Measurements from ENCODE around the gene COA8. TPM values are rescaled to one million over a fixed set of nuclear protein-coding genes. Genes with fewer than 3 reads are reported as not detected.

Gene COA8
- total and polyA plus RNA-seq, 2 of the 13 experiments (the other 11 are each of a cell fraction or from before 2014, with no cell fraction given): 10.9 to 25.1 TPM

- TF ChIP-seq TEF (CRISPR knock-in tag; IDR thresholded peaks at IDR 0.05): no peak
- no peak for TF ChIP-seq HIVEP1 (CRISPR knock-in tag; IDR thresholded peaks at IDR 0.05)
- TF ChIP-seq ZNF850 (CRISPR knock-in tag; conservative IDR thresholded peaks at IDR 0.05): no peak
- no peak for TF ChIP-seq ZNF205 (CRISPR knock-in tag; IDR thresholded peaks at IDR 0.05)
- no peak for TF ChIP-seq MBD4 (IDR thresholded peaks at IDR 0.05; ENCODE audit: borderline replicate concordance, low read length)
- TF ChIP-seq FOXO4 (CRISPR knock-in tag; conservative IDR thresholded peaks at IDR 0.05): no peak
- no peak for TF ChIP-seq SATB2 (CRISPR knock-in tag; IDR thresholded peaks at IDR 0.05)
- peak; percentile 87 for TF ChIP-seq PATZ1 (CRISPR knock-in tag; IDR thresholded peaks at IDR 0.05)
- TF ChIP-seq SNAPC5 (CRISPR knock-in tag; IDR thresholded peaks at IDR 0.05; ENCODE audit: borderline replicate concordance): no peak
- TF ChIP-seq HMGXB3 (CRISPR knock-in tag; IDR thresholded peaks at IDR 0.05; ENCODE audit: borderline replicate concordance): no peak
- TF ChIP-seq ZBTB4 (CRISPR knock-in tag; IDR thresholded peaks at IDR 0.05; ENCODE audit: borderline replicate concordance): 0 out of 2 replicates have a peak, but pooled peaks have one; percentile 40
- no peak for TF ChIP-seq SYNCRIP (IDR thresholded peaks at IDR 0.05; ENCODE audit: insufficient read depth, low read depth, low read length)
- no peak for TF ChIP-seq CEBPB (IDR thresholded peaks at IDR 0.05; ENCODE audit: borderline replicate concordance, low read depth, low read length)
- TF ChIP-seq ZNF547 (CRISPR knock-in tag; IDR thresholded peaks at IDR 0.05): peak; percentile 72
- TF ChIP-seq AGO1 (IDR thresholded peaks at IDR 0.05; ENCODE audit: low read depth, low read length, poor library complexity, severe bottlenecking): no peak
These were observed 66.1 kb downstream of the COA8 start, which contains the start of gene KLC1 (continued) for GRCh38 chr14:103628684-103629502.

Data from HepG2 (cell line).